H1 (cell line): ENCODE measurements around the gene KIFC1. TPM values are rescaled to one million over a fixed set of nuclear protein-coding genes. Genes with fewer than 3 reads are reported as not detected.

Experiments
- CTCF ChIA-PET: fragments of 300-600 bp; sonication (Branson Sonifier 250); formaldehyde crosslinking; loops from one replicate; lab custom pipeline; 2021; ENCODE audit not compliant: partially characterized antibody; lab: Charles Lee
- POLR2A ChIA-PET: fragments of 300-600 bp; sonication (Branson Sonifier 250); formaldehyde crosslinking; loops from one replicate; lab custom pipeline; 2021; ENCODE audit warnings: inconsistent platforms; ENCODE audit not compliant: partially characterized antibody; lab: Charles Lee
- DNase-seq, 2 experiments: peaks; one replicate each; pipeline versions ENCODE4 v3.0.0 to v3.0.0-alpha.2; 2010 to 2022; ENCODE audit warnings: low spot score in 2 of 2, low read depth in 1 of 2, mixed read lengths in 1 of 2
- FAIRE-seq: peaks from 2 replicates; lab custom pipeline; 2011; peaks lifted over from hg19 to GRCh38; lab: Jason Lieb, UNC
- H2AFZ ChIP-seq: 2 replicates; pipeline ENCODE4 v1.8.1; 2012; ENCODE audit warnings: low read length, inconsistent platforms
- H2AK5ac ChIP-seq: 2 replicates; pipeline ENCODE4 v1.6.1; 2013; ENCODE audit warnings: low read depth, low read length
- H2BK120ac ChIP-seq: replicated peaks from 2 replicates; pipeline ENCODE3; 2013; ENCODE audit warnings: low read depth, low read length, inconsistent platforms
- H2BK12ac ChIP-seq: 2 replicates; pipeline ENCODE4 v1.6.1; 2013; ENCODE audit warnings: low read depth, low read length
- H2BK15ac ChIP-seq: 2 replicates; pipeline ENCODE4 v1.6.1; 2013; ENCODE audit warnings: low read length
- H2BK20ac ChIP-seq: 2 replicates; pipeline ENCODE4 v1.6.1; 2013; ENCODE audit warnings: low read length
- H2BK5ac ChIP-seq: 2 replicates; pipeline ENCODE4 v1.6.1; 2013; ENCODE audit warnings: low read depth, low read length
- H3K14ac ChIP-seq: 2 replicates; pipeline ENCODE4 v1.6.1; 2013; ENCODE audit warnings: inconsistent platforms; ENCODE audit not compliant: insufficient read length
- H3K18ac ChIP-seq: 2 replicates; pipeline ENCODE4 v1.6.1; 2013; ENCODE audit warnings: low read length; ENCODE audit errors: extremely low read depth
- H3K23ac ChIP-seq: 2 replicates; pipeline ENCODE4 v1.6.1; 2013; ENCODE audit warnings: inconsistent platforms; ENCODE audit not compliant: insufficient read length
- H3K23me2 ChIP-seq: 2 replicates; pipeline ENCODE4 v1.6.1; 2013; ENCODE audit warnings: low read depth, low read length
- H3K27ac ChIP-seq: 2 replicates; pipeline ENCODE4 v1.6.1; 2011; ENCODE audit warnings: low read depth, low read length, inconsistent platforms
- H3K27me3 ChIP-seq, 4 experiments: replicated peaks in 1 of 4; 1 replicate in 1 of 4; 2 replicates in 3 of 4; pipeline versions ENCODE4 v1.6.1 to v1.8.1; 2011 to 2013; ENCODE audit warnings: low read length in 3 of 4, mild to moderate bottlenecking in 3 of 4, inconsistent platforms in 2 of 4, mixed read lengths in 2 of 4, moderate library complexity in 1 of 4; ENCODE audit not compliant: control insufficient read depth in 3 of 4, insufficient read depth in 3 of 4; ENCODE audit errors: extremely low read depth in 1 of 4
- H3K36me3 ChIP-seq, 4 experiments: 2 replicates each; pipeline versions ENCODE4 v1.6.1 to v1.8.1; 2011 to 2013; ENCODE audit warnings: mild to moderate bottlenecking in 4 of 4, low read length in 3 of 4, moderate library complexity in 2 of 4, control low read depth in 1 of 4, inconsistent platforms in 1 of 4; ENCODE audit not compliant: insufficient read depth in 4 of 4, control insufficient read depth in 2 of 4
- H3K4ac ChIP-seq: replicated peaks from 2 replicates; pipeline ENCODE3; 2013; ENCODE audit warnings: low read length, low read depth, mixed read lengths, inconsistent platforms; ENCODE audit not compliant: insufficient read length
- H3K4me1 ChIP-seq, 4 experiments: replicated peaks in 1 of 4; 1 replicate in 1 of 4; 2 replicates in 3 of 4; pipeline versions ENCODE4 v1.6.1 to v1.8.1; 2011 to 2013; ENCODE audit warnings: low read length in 3 of 4, inconsistent platforms in 2 of 4, mixed read lengths in 1 of 4; ENCODE audit not compliant: insufficient read depth in 4 of 4, control insufficient read depth in 3 of 4
- H3K4me2 ChIP-seq, 2 experiments: 2 replicates each; pipeline versions ENCODE4 v1.6.1 to v1.8.1; 2011 to 2013; ENCODE audit warnings: low read depth in 2 of 2, low read length in 2 of 2, control low read depth in 1 of 2, inconsistent platforms in 1 of 2, mild to moderate bottlenecking in 1 of 2; ENCODE audit not compliant: insufficient read depth in 1 of 2
- H3K4me3 ChIP-seq, 4 experiments: fragments of 200-600, 300-600 bp in 1 of 4; sonication (generic), shearing (Covaris generic), sonication (Bioruptor Twin) in 1 of 4; 2 replicates each; pipeline versions ENCODE4 v1.5.1 to v1.8.1; 2011 to 2016; ENCODE audit warnings: low read length in 4 of 4, low read depth in 3 of 4, control low read depth in 2 of 4, inconsistent platforms in 2 of 4, mild to moderate bottlenecking in 2 of 4, mixed read lengths in 1 of 4, moderate library complexity in 1 of 4; ENCODE audit not compliant: insufficient read depth in 2 of 4; ENCODE audit errors: extremely low read depth in 1 of 4
- H3K56ac ChIP-seq: replicated peaks from 2 replicates; pipeline ENCODE3; 2013; ENCODE audit warnings: low read depth, mild to moderate bottlenecking, mixed read lengths, low read length, inconsistent platforms; ENCODE audit not compliant: insufficient read length
- H3K79me1 ChIP-seq: 2 replicates; pipeline ENCODE4 v1.6.1; 2013; ENCODE audit warnings: low read depth, low read length, control low read depth
- H3K79me2 ChIP-seq, 2 experiments: 2 replicates each; pipeline versions ENCODE4 v1.6.1 to v1.8.1; 2012 to 2013; ENCODE audit warnings: low read length in 2 of 2, mild to moderate bottlenecking in 2 of 2, inconsistent platforms in 1 of 2; ENCODE audit not compliant: insufficient read depth in 2 of 2, control insufficient read depth in 1 of 2
- H3K9ac ChIP-seq, 4 experiments: replicated peaks in 1 of 4; 1 replicate in 1 of 4; 2 replicates in 3 of 4; pipeline versions ENCODE4 v1.6.1 to v1.8.1; 2011 to 2013; ENCODE audit warnings: low read depth in 3 of 4, low read length in 3 of 4, control low read depth in 2 of 4, mild to moderate bottlenecking in 2 of 4, moderate library complexity in 2 of 4, inconsistent platforms in 1 of 4; ENCODE audit errors: extremely low read depth in 1 of 4
- H3K9me3 ChIP-seq, 2 experiments: 2 replicates each; pipeline versions ENCODE4 v1.6.1 to v1.8.1; 2012 to 2013; ENCODE audit warnings: mild to moderate bottlenecking in 2 of 2, moderate library complexity in 2 of 2, control low read depth in 1 of 2, inconsistent platforms in 1 of 2, low read depth in 1 of 2, low read length in 1 of 2, mixed read lengths in 1 of 2; ENCODE audit not compliant: insufficient read depth in 2 of 2
- H4K20me1 ChIP-seq, 2 experiments: replicated peaks in 1 of 2; 2 replicates each; pipeline versions ENCODE3 to v1.8.1; 2011 to 2013; ENCODE audit warnings: inconsistent platforms in 2 of 2, low read length in 2 of 2, mild to moderate bottlenecking in 1 of 2; ENCODE audit not compliant: insufficient read depth in 2 of 2, control insufficient read depth in 1 of 2
- H4K5ac ChIP-seq: 2 replicates; pipeline ENCODE4 v1.6.1; 2013; ENCODE audit warnings: low read length, low read depth, mixed read lengths, inconsistent platforms; ENCODE audit not compliant: insufficient read length
- H4K8ac ChIP-seq: 2 replicates; pipeline ENCODE4 v1.8.0; 2013; ENCODE audit warnings: mild to moderate bottlenecking, moderate library complexity, low read length, inconsistent platforms; ENCODE audit not compliant: insufficient read depth; ENCODE audit errors: extremely low read depth
- H4K91ac ChIP-seq: replicated peaks from 2 replicates; pipeline ENCODE3; 2013; ENCODE audit warnings: low read length, mixed read lengths, inconsistent platforms; ENCODE audit not compliant: insufficient read length
- CHD1 ChIP-seq: IDR thresholded peaks from 2 replicates; pipeline ENCODE4 v1.6.1; 2012; ENCODE audit warnings: low read depth, low read length, improper control_type of control experiment
- EP300 ChIP-seq, 2 experiments: IDR thresholded peaks; 1 replicate in 1 of 2; 2 replicates in 1 of 2; pipeline ENCODE4 v1.6.1; 2011 to 2012; ENCODE audit warnings: low read depth in 2 of 2, low read length in 2 of 2, mild to moderate bottlenecking in 2 of 2, borderline replicate concordance in 1 of 2, inconsistent platforms in 1 of 2, moderate library complexity in 1 of 2
- POU5F1 ChIP-seq: IDR thresholded peaks from 2 replicates; pipeline ENCODE4 v1.6.1; 2011; ENCODE audit warnings: low read depth, mild to moderate bottlenecking, low read length, moderate library complexity
- RNF2 ChIP-seq: fragments of 200-900, 300-1000 bp; sonication (generic); IDR thresholded peaks from 2 replicates; pipeline ENCODE4 v1.7.1; 2016; ENCODE audit warnings: borderline replicate concordance, low read depth, mild to moderate bottlenecking, antibody characterized with exemption, low read length; ENCODE audit not compliant: poor library complexity, severe bottlenecking; ENCODE audit errors: missing control alignments
- SUZ12 ChIP-seq: fragments of 200-600 bp; sonication (generic); IDR thresholded peaks from 2 replicates; pipeline ENCODE4 v1.6.1; 2012; ENCODE audit warnings: mild to moderate bottlenecking, inconsistent platforms, low read length, moderate library complexity, mixed read lengths
- WGBS, 2 experiments: shearing (Covaris generic) in 1 of 2; methylation state at CpG; one replicate each; pipeline versions ENCODE4 v1.1.6 to v1.1.7; 2013 to 2015; ENCODE audit warnings: low lambda C conversion rate in 2 of 2, mixed read lengths in 2 of 2, inconsistent platforms in 1 of 2, low coverage in 1 of 2, missing lambda C conversion rate in 1 of 2; ENCODE audit not compliant: insufficient replicate concordance in 2 of 2, insufficient coverage in 1 of 2, insufficient read length in 1 of 2; ENCODE audit errors: extremely low coverage in 1 of 2, missing lambda C conversion rate in 1 of 2; 5-methylcytosine and 5-hydroxymethylcytosine counted together
- polyA plus RNA-seq, 7 experiments: library from polyadenylated mRNA; depleted of rRNA in 3 of 7; stranded (reverse) in 5 of 7; unstranded in 2 of 7; fragments of >200 nt in 5 of 7; fragments of 200-250 nt in 2 of 7; gene quantifications; 1 replicate in 5 of 7; 2 replicates in 1 of 7; 4 replicates in 1 of 7; pipeline versions ENCODE4 v1.2.1 to v1.2.3, GENCODE V29; 2011 to 2013; ENCODE audit warnings: missing spikeins in 2 of 7, mixed read lengths in 2 of 7
- total RNA-seq: library from RNA; stranded (reverse); fragmentation: NEBNext Ultra II Directional; extraction: Animal tissue kit (Norgen Biotek cat#: 25700); gene quantifications from 2 replicates; pipeline ENCODE4 v1.2.1, GENCODE V29; 2021

The KIFC1 gene
- total and polyA plus RNA-seq, 2 of the 8 experiments (the other 6 are each of a cell fraction or from before 2014, with no cell fraction given), result 46.6 to 64.3 TPM

GRCh38 chr6:33432546-33432945, 40.9 kb downstream of the KIFC1 start:
- H3K79me2 ChIP-seq, result peaks cover 8 to 71% of the 10 kb centered on the region in 2 experiments; a peak in 3 of 4 replicates
- POLR2A ChIA-PET, result interaction anchor here (0.9 to 14.8 kb wide), 12 partner anchors 8 to 461 kb away, joined by 3 to 381 read pairs (median 6); partner anchors contain the start of genes CUTA, RGL2, SYNGAP1 and ZBTB22
- DNase-seq (no peak), FAIRE-seq (no peak)
- 32% methylated on average over 9 of the region's 10 CpGs; no CpG with 5 or more reads in 1 of the 2 experiments for WGBS, 2 experiments
- peak overlapping the region; percentile 93; the same call in 1 of the 2 replicates for H2BK5ac ChIP-seq
- H3K23me2 ChIP-seq, result peaks cover 25% of the 10 kb centered on the region
- no peak overlapping the region for H2AFZ ChIP-seq
- peak overlapping the region in 3 of 4 experiments; percentile 44 to 83 (median 46); a peak in 5 of 7 replicates for H3K9ac ChIP-seq
- H2AK5ac ChIP-seq, result peak overlapping the region; percentile 98
- peak overlapping the region; percentile 90; the same call in 1 of the 2 replicates for H2BK15ac ChIP-seq
- peak overlapping the region; percentile 76 for H3K18ac ChIP-seq
- H3K36me3 ChIP-seq, result peaks cover 19 to 26% (median 23%) of the 10 kb centered on the region in 4 experiments
- H3K27me3 ChIP-seq, result no peaks in the 10 kb centered on the region
- no peak overlapping the region for H3K14ac ChIP-seq
- H3K4ac ChIP-seq, result peak overlapping the region; percentile 94
- H4K8ac ChIP-seq, result peak overlapping the region; percentile 76
- H2BK12ac ChIP-seq, result peak overlapping the region; percentile 99
- peaks cover 0 to 10% of the 10 kb centered on the region in 2 experiments for H4K20me1 ChIP-seq
- peak overlapping the region; percentile 24 for H4K5ac ChIP-seq
- H3K4me2 ChIP-seq, result peak overlapping the region; percentile 90 to 91
- H3K23ac ChIP-seq, result no peak overlapping the region
- no peak overlapping the region for H2BK120ac ChIP-seq
- peak overlapping the region; percentile 99 for H4K91ac ChIP-seq
- peak overlapping the region; percentile 31 to 61 (median 56); a peak in 7 of 8 replicates for H3K4me3 ChIP-seq
- CTCF ChIA-PET, result interaction anchor here (0.9 to 1.7 kb wide), 5 partner anchors 9 to 24 kb away, joined by 3 to 6 read pairs (median 3); partner anchors contain the start of gene ZBTB9
- peaks cover 14% of the 10 kb centered on the region for H3K79me1 ChIP-seq
- peak overlapping the region; percentile 27 for H3K56ac ChIP-seq
- peaks cover 11 to 34% (median 25%) of the 10 kb centered on the region in 4 experiments for H3K4me1 ChIP-seq
- H3K27ac ChIP-seq, result peak overlapping the region; percentile 98
- H3K9me3 ChIP-seq, result no peaks in the 10 kb centered on the region; a peak in 1 of 4 replicates
- H2BK20ac ChIP-seq, result peak overlapping the region; percentile 24
- TF ChIP-seq CHD1 (no peak), RNF2 (no peak), EP300 (IDR thresholded peaks at IDR 0.05; ENCODE audit: borderline replicate concordance in 1 of 2, low read depth in 2 of 2, low read length in 2 of 2) (no peak), POU5F1 (no peak), SUZ12 (no peak)
